HG03064 (cell line): ENCODE results near the gene BMS1.
"Not testable (repeated sequence)": the region's sequence is repeated elsewhere in the genome, so short reads cannot be mapped to it uniquely, and the experiment has no call there.

Experiments used
- ATAC-seq: cut with Tn5 transposase; IDR thresholded peaks from one replicate; pipeline ENCODE4 v1.9.1; 2021; ENCODE audit warnings: low read depth; ENCODE audit not compliant: unreplicated experiment

The BMS1 gene

GRCh38 chr10:42781893-42782445 is 626 bp upstream of the BMS1 start:
- no peak for ATAC-seq

- ATAC-seq = no peak
Measured at GRCh38 chr10:42783181-42783549, 570 bp downstream of the BMS1 start.

- ATAC-seq = no peak
Measured at GRCh38 chr10:42785759-42786158, 3.2 kb downstream of the BMS1 start.

GRCh38 chr10:42790835-42791234 is 8.2 kb downstream of the BMS1 start:
- no peak for ATAC-seq

- ATAC-seq = no peak
Measured at GRCh38 chr10:42795701-42796100, 13.1 kb downstream of the BMS1 start.

GRCh38 chr10:42801135-42801534 is 18.5 kb downstream of the BMS1 start:
- no peak for ATAC-seq

GRCh38 chr10:42802876-42803275 is 20.3 kb downstream of the BMS1 start:
- no peak for ATAC-seq

- ATAC-seq = peak; percentile 68
Measured at GRCh38 chr10:42809676-42810075, 27.1 kb downstream of the BMS1 start.

GRCh38 chr10:42812028-42812427 is 29.4 kb downstream of the BMS1 start:
- no peak for ATAC-seq

GRCh38 chr10:42813989-42814687 is 31.5 kb downstream of the BMS1 start:
- ATAC-seq = not testable (repeated sequence)

GRCh38 chr10:42816334-42816733 is 33.7 kb downstream of the BMS1 start:
- not testable (repeated sequence) for ATAC-seq

- ATAC-seq = no peak
Measured at GRCh38 chr10:42816912-42817311, 34.3 kb downstream of the BMS1 start.

- not testable (repeated sequence) for ATAC-seq
Measured at GRCh38 chr10:42817417-42817816, 34.8 kb downstream of the BMS1 start.

GRCh38 chr10:42826759-42827158 is 44.2 kb downstream of the BMS1 start:
- not testable (repeated sequence) for ATAC-seq

GRCh38 chr10:42827201-42827600 is 44.6 kb downstream of the BMS1 start:
- ATAC-seq = no peak

GRCh38 chr10:42828391-42828790 is 45.8 kb downstream of the BMS1 start:
- ATAC-seq = not testable (repeated sequence)

GRCh38 chr10:42830237-42830636 is 47.6 kb downstream of the BMS1 start:
- ATAC-seq = no peak

GRCh38 chr10:42836096-42836495 is 53.5 kb downstream of the BMS1 start:
- no peak for ATAC-seq

- ATAC-seq = no peak
Measured at GRCh38 chr10:42836771-42837468, 54.3 kb downstream of the BMS1 start.

- not testable (repeated sequence) for ATAC-seq
Measured at GRCh38 chr10:42844810-42845209, 62.2 kb downstream of the BMS1 start.

- not testable (repeated sequence) for ATAC-seq
Measured at GRCh38 chr10:42847261-42847660, 64.7 kb downstream of the BMS1 start.

- no peak for ATAC-seq
Measured at GRCh38 chr10:42850931-42851330, 68.3 kb downstream of the BMS1 start.
